GM13977 (cell line): ENCODE results near the gene LZTR1.

Experiments used
- DNase-seq: peaks from one replicate; pipeline ENCODE4 v3.0.0; 2012; ENCODE audit warnings: low spot score
- in situ Hi-C: fragments of 300-500 bp; cut with MboI; formaldehyde crosslinking; loops from one replicate; pipeline ENCODE4 v1.12.0; 2022; ENCODE audit warnings: low sequenced_read_pairs, low pct_unique_long_range_greater_than_20kb, mixed read lengths, inconsistent platforms; ENCODE audit not compliant: unreplicated experiment
- TF ChIP-seq, protein P1 (sequence below): IDR thresholded peaks from 2 replicates; pipeline ENCODE4 v1.5.1; 2012; ENCODE audit warnings: mild to moderate bottlenecking, control low read depth; ENCODE audit not compliant: insufficient read depth; ENCODE audit errors: extremely low read depth, missing control alignments

LZTR1 gene

DNA sequence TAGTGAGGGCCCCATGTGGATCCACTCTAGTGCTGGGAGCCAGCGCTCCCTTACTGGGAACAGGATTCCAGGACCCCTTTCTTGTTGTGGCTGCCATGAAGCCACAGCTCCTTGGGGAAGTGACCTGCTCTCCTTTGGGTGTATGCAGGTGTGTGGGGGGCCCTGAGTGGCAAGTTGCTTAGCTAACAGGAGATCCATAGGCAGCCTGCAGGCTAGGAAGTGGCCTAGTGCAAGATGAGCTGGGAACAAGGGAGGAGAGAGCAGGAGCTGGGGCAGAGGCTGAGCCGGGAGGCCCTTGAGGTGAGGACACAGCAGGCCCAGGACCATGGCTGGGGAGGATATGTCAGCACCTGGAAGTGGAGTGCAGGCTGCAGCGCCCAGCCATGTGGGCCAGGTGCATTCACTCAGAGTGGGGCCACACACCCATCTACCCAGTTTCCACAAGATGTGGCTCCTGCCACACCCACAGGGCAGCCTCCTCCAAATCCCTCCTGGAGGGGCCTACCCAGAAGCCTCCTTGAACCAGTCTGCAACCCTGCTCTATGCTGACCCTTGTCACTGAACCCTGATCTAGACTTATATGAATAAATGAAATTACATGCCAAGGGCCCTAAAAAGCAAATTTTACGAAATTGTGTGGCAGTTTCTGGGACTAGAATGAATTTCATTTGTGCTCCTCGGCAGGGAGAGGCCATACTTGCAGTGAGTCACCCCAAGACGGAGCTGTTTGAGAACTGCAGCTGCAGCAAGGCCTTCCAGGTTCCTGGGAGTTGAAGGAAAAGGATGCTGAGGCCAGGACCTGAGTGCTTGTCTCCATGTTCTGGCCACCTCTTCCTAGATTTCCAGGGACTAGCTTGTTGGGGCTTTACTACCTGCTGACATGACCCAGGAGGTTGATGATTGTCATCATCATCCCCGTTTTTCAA lies 16.6 kb downstream of the LZTR1 start:
- TF ChIP-seq, protein P1, sequence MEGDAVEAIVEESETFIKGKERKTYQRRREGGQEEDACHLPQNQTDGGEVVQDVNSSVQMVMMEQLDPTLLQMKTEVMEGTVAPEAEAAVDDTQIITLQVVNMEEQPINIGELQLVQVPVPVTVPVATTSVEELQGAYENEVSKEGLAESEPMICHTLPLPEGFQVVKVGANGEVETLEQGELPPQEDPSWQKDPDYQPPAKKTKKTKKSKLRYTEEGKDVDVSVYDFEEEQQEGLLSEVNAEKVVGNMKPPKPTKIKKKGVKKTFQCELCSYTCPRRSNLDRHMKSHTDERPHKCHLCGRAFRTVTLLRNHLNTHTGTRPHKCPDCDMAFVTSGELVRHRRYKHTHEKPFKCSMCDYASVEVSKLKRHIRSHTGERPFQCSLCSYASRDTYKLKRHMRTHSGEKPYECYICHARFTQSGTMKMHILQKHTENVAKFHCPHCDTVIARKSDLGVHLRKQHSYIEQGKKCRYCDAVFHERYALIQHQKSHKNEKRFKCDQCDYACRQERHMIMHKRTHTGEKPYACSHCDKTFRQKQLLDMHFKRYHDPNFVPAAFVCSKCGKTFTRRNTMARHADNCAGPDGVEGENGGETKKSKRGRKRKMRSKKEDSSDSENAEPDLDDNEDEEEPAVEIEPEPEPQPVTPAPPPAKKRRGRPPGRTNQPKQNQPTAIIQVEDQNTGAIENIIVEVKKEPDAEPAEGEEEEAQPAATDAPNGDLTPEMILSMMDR: no peak
- no peak for DNase-seq
- in situ Hi-C loops: no loop called here

DNA sequence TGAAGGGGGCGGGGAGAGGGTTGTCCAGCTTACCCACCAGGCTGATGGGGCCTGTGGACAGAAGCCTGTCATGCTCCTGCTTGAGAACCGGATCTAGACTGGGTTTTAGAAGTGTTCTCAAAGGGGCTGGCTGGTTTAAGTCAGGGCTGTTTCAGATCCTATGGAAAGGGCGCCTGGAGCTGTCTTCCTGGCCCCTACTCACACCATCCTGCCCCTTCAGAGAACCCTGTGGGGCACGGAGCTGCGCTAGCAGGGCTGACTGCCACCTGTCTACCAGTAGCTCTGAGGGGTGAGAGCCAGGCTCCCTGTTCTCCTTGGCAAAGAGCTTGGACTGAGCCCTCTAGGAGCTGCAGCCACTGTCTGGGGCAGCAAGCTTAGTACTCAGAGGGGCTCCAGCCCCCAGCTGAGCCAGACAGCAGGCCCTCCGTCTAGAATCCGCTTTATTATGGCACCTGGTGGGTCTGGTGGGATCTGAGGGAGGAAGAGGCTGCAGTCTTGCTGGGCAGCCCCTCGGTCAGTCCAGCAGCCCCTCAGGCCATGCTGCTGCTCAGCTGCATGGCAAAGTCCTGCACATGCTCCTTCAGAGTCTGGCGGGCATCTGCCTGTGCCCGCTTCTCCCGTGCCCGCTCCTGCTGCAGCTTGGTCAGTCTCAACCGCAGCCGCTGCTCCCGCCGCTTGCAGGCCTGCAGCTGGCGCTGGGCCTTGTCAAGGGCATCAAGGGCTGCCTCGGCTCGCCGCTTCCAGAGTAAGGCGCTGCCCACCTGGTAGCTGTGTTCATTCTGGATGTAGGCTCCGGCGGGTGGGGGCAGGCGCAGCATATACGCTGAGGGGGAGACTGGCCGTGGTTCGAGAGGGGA lies 17.5 kb downstream of the LZTR1 start:
- TF ChIP-seq, protein P1: no peak
- no peak for DNase-seq
- in situ Hi-C loops: no loop called here

DNA sequence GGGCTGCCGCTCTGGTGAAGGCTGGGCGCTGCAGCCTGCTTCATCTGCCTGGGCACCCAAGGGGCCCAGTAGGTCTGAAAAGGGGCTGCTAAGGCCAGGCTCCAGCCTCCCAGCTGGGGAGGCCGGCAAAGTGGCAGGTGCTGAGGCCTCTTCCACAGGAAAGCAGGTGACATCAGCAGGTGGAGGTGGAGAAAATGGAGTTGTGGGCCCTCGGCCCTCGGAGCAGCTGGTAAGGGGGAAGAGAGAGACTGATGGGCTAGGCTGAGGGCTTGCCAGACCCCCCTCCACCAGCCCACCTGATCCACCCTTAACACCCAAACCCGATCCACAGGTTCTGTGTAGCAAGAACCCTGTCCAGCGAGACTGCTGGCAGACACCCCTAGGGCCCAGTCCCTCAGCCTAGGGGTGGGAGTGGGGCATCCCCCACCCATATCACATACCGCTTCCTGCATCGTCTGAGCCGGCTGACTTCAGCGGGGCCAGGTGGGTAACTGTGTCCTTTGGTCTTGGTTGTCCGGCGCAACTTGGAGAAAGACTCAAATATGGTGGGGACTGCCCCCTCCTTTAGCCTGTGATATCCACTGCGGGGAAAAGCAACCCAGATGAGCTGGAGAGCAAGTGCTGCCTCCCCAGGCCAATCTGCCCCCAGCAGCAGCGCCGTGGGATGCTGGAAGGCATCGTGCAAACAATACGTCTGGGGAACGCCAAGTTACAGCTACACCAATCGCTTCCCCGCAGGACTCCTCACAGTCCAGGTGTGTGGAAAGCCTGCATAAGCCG lies 18.3 kb downstream of the LZTR1 start:
- TF ChIP-seq, protein P1: no peak
- DNase-seq: no peak

DNA sequence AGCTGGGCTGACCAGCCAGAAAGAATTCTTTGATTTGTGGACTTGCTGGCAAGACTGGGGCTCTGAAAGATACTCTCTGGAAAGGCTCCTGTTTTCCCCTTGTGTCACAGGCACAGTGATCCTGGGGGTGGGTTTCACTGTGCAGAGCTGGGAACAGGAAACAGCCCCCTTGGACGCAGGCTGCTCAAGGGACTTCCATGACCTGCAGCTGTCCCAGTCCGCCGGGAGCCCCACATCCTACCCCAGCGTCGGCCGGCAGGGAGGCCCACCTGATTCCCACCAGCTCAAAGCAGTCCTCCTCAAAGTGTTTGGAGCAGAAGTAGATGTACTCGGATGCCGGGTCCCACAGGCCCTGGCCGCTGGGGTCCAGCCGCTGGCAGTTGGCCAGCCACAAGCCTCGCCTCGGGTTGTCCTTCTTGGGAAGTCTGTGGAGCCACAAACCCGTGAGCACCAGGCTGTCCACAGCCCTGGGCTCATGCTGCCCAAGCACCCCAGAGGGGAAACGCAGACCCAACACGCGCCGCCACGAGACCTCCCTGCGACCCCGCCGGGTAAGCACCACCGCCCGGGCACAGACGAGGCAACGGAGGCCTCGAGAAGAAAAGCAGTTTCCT lies 19.0 kb downstream of the LZTR1 start:
- DNase-seq: no peak
- TF ChIP-seq, protein P1: no peak
- in situ Hi-C loops: no loop called here

More for the DNA sequence above, 18.3 kb downstream of the LZTR1 start:
- in situ Hi-C loops: no loop called here

DNA sequence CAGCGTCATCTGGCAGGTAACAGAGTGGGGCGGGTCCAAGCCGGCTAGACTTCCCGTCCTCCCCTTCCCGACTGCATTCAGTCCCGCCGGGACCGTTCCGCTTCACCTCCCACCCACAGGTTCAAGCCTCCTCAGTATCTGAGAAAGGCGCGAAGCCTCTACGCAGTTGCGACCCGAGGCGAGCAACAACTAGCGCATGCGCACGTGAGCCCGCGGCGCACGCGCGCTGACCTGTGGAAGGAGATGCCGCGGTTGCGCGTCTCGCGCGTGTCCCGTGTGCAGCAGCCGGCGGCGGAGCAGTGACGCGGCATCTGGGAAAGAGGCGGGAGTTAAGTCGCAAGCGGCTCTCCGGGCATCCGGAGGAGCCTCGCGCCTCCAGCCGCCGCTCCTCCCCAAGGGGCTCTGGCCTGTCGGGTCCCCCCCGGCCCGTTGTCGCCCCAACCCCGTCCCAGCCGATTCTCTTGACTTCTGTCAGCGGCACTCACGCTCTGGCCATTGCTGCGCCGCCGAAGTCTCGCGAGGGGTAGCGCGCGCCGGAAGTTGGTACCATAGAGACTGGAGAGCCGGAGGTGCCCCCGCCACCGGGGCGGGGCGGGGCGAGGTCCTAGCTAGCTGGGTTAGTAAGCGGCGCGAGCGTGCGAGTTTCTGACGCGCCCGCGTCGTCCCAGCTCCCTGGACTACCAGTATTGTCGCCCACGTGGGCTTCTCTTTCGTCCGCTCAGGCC lies 19.7 kb downstream of the LZTR1 start, which contains the start of gene THAP7:
TSS of gene THAP7 (minus strand) at position 518 of the 725 bp plus-strand sequence. CDS start at position 311, 207 bp downstream.
- TF ChIP-seq, protein P1: no peak
- in situ Hi-C loops: no loop called here
- peak; percentile 94 for DNase-seq
